Upper lobe of left lung (tissue), 6 donors: ENCODE measurements around the gene HOXC6. TPM values are rescaled to one million over a fixed set of nuclear protein-coding genes. Genes with fewer than 3 reads are reported as not detected.

Experiments
- ATAC-seq, 2 donors: fragments of 200-7000 bp; cut with Tn5 transposase; one replicate each; pipeline ENCODE4 v1.9.1; 2022; ENCODE audit warnings: mild to moderate bottlenecking in 2 of 2, moderate library complexity in 2 of 2; ENCODE audit not compliant: low FRiP score in 2 of 2
- DNase-seq, 2 donors: peaks; one replicate each; pipeline ENCODE4 v3.0.0-alpha.2; 2019 to 2020
- H3K27ac ChIP-seq, 4 donors: fragments of 200-600 bp; sonication (generic); one replicate each; pipeline ENCODE4 v1.5.1; 2016 to 2019
- H3K27me3 ChIP-seq, 4 donors: fragments of 200-600 bp; sonication (generic); one replicate each; pipeline ENCODE4 v1.5.1; 2017 to 2019
- H3K36me3 ChIP-seq, 4 donors: fragments of 200-600 bp; sonication (generic); one replicate each; pipeline ENCODE4 v1.5.1; 2016 to 2019
- H3K4me1 ChIP-seq, 4 donors: fragments of 200-600 bp; sonication (generic); one replicate each; pipeline ENCODE4 v1.5.1; 2018 to 2019
- H3K4me3 ChIP-seq, 4 donors: fragments of 200-600 bp; sonication (generic); one replicate each; pipeline ENCODE4 v1.5.1; 2017 to 2019; ENCODE audit warnings: mild to moderate bottlenecking in 2 of 4, moderate library complexity in 1 of 4
- H3K9me3 ChIP-seq, 4 donors: fragments of 200-600 bp; sonication (generic); one replicate each; pipeline ENCODE4 v1.5.1; 2018 to 2019
- EP300 ChIP-seq, 4 donors: sonication (generic); formaldehyde crosslinking; IDR thresholded peaks; one replicate each; pipeline ENCODE4 v1.5.1; 2017; ENCODE audit warnings: antibody characterized with exemption in 4 of 4, control low read depth in 2 of 4
- POLR2A ChIP-seq, 4 donors: fragments of 450-650 bp; IDR thresholded peaks; one replicate each; pipeline ENCODE4 v1.5.1; 2016 to 2017; ENCODE audit warnings: antibody characterized with exemption in 4 of 4, mild to moderate bottlenecking in 2 of 4
- POLR2AphosphoS5 ChIP-seq, 2 donors: sonication (generic); formaldehyde crosslinking; IDR thresholded peaks; one replicate each; pipeline ENCODE4 v1.5.1; 2017; ENCODE audit warnings: antibody characterized with exemption in 2 of 2
- WGBS, 2 donors: methylation state at CpG; one replicate each; pipeline ENCODE4 v1.1.5; 2017 to 2018; 5-methylcytosine and 5-hydroxymethylcytosine counted together
- total RNA-seq, 6 donors: library from RNA; depleted of rRNA in 4 of 6; stranded (reverse); fragments of >200 nt in 4 of 6; gene quantifications; one replicate each; pipeline versions ENCODE4 v1.1.0 to v1.2.1, GENCODE V29; 2016 to 2021
- TF ChIP-seq, protein P1 (sequence below), 6 experiments: fragments of 450-650 bp in 4 of 6; fragments of 200-600 bp in 2 of 6; sonication (generic) in 2 of 6; IDR thresholded peaks; one replicate each; pipeline ENCODE4 v1.5.1; 2016 to 2019; ENCODE audit warnings: antibody characterized with exemption in 6 of 6
- donor health status: DM: no; HTN: no; CAD: no; lungs with moderate emphysema.
- donor health status: DM: no; HTN: yes; CAD: no; lungs with severe emphysema.

The HOXC6 gene
- total RNA-seq, 6 donors from 2014 or later, result 0.40 to 0.92 TPM; not detected in 4

- H3K27ac ChIP-seq, result no peak overlapping the region
- no peak for TF ChIP-seq POLR2A (IDR thresholded peaks at IDR 0.05)
- TF ChIP-seq EP300 (IDR thresholded peaks at IDR 0.05), result no peak
- TF ChIP-seq, protein P1, sequence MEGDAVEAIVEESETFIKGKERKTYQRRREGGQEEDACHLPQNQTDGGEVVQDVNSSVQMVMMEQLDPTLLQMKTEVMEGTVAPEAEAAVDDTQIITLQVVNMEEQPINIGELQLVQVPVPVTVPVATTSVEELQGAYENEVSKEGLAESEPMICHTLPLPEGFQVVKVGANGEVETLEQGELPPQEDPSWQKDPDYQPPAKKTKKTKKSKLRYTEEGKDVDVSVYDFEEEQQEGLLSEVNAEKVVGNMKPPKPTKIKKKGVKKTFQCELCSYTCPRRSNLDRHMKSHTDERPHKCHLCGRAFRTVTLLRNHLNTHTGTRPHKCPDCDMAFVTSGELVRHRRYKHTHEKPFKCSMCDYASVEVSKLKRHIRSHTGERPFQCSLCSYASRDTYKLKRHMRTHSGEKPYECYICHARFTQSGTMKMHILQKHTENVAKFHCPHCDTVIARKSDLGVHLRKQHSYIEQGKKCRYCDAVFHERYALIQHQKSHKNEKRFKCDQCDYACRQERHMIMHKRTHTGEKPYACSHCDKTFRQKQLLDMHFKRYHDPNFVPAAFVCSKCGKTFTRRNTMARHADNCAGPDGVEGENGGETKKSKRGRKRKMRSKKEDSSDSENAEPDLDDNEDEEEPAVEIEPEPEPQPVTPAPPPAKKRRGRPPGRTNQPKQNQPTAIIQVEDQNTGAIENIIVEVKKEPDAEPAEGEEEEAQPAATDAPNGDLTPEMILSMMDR (IDR thresholded peaks at IDR 0.05), result no peak
- no peak for TF ChIP-seq POLR2AphosphoS5 (IDR thresholded peaks at IDR 0.05)
- peaks cover 12 to 36% (median 12%) of the 10 kb centered on the region in 4 donors for H3K4me1 ChIP-seq
- no peaks in the 10 kb centered on the region for H3K36me3 ChIP-seq
- peak in 1 of 2 donors; percentile 67 for ATAC-seq
- H3K9me3 ChIP-seq, result peaks cover 0 to 10% (median 7%) of the 10 kb centered on the region in 4 donors
- 3 to 6% methylated on average over 30 to 56 of the region's 61 CpGs for WGBS, 2 donors
- peak overlapping the region in 3 of 4 donors; percentile 10 to 31 (median 28) for H3K4me3 ChIP-seq
- DNase-seq, result peak in 1 of 2 donors; percentile 84
- H3K27me3 ChIP-seq, result peaks cover 0 to 80% (median 40%) of the 10 kb centered on the region in 4 donors
Observed at GRCh38 chr12:54033106-54033979, 5.1 kb downstream of the HOXC6 start.

DNA sequence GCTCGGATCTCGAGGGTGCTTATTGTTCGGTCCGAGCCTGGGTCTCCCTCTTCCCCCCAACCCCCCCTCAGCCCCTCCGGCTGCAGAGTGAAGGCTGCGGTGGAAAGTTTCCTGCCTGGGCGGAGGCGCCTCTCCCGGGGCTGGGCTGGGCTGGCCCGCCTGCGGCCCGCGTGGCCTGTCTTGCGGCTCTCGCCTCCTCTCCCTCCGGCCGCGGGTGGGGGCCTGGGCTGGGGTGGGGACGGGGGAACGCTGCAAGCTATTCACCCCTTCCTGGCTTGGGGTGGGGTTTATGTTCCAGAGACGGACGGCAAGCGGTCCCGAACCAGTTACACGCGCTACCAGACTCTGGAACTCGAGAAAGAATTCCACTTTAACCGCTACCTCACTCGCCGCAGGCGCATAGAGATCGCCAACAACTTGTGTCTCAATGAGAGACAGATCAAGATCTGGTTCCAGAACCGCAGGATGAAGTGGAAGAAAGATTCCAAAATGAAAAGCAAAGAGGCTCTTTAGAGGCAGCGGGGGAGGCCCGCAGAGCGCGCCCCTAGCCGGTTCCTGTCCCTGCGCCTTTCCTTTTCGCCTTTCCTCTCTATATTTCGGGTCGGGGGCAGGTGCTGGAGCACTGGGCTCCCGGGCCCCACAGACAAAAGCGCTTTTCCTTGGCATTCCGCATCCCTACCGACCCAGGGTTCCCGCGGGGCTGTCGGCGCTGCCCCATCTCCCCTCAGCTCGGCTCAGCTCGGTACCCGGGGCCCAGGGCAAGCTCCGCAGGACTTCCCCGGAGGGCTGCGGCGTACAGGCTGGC, 5.9 kb downstream of the HOXC6 start:
- peak in 1 of 2 donors; percentile 68 for ATAC-seq
- Histone ChIP-seq H3K27me3 (peaks cover 0 to 72% (median 37%) of the 10 kb centered on the region in 4 donors), H3K4me3 (peak overlapping the region in 2 of 4 donors; percentile 28 to 31)

DNA sequence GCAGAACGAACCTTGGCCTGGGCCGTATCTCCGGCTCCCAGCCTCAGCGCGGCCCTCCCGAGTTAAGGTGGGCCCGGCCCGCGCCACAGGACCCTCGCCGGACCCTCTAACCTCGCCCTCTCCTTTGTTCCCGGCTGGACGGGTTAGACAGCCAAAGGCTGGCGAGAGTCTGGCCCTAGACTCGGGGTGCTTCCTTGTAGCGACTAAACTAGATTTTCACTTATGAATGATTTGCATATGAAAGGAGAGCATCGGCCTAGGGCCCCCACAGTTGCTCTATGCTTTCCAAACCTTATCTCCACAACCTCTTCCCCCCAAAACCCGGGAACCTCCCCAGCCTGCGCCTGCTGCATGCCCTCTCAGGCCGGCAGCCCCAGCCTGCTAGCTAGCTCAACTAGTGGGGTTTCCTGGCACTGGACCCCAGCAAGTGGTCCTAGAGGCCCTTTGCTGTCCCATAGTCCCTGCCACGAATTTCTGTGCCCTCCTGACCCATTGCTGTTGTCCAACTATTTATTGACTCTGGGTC, 6.6 kb downstream of the HOXC6 start:
- TF ChIP-seq POLR2A (IDR thresholded peaks at IDR 0.05) (no peak), EP300 (IDR thresholded peaks at IDR 0.05) (no peak), POLR2AphosphoS5 (IDR thresholded peaks at IDR 0.05) (no peak)
- TF ChIP-seq, protein P1 (IDR thresholded peaks at IDR 0.05), result no peak
- Histone ChIP-seq H3K4me3 (no peak overlapping the region), H3K9me3 (peaks cover 0 to 10% (median 7%) of the 10 kb centered on the region in 4 donors), H3K27me3 (peaks cover 0 to 65% (median 35%) of the 10 kb centered on the region in 4 donors), H3K27ac (no peak overlapping the region), H3K4me1 (peaks cover 12 to 29% (median 12%) of the 10 kb centered on the region in 4 donors), H3K36me3 (no peaks in the 10 kb centered on the region)
- 51 to 52% methylated on average over 12 to 22 of the region's 22 CpGs for WGBS, 2 donors
- ATAC-seq, result no peak
- no peak for DNase-seq

More for the DNA sequence above, 5.9 kb downstream of the HOXC6 start:
- Histone ChIP-seq H3K9me3 (peaks cover 0 to 10% (median 7%) of the 10 kb centered on the region in 4 donors), H3K4me1 (peaks cover 12 to 35% (median 12%) of the 10 kb centered on the region in 4 donors), H3K27ac (no peak overlapping the region), H3K36me3 (no peaks in the 10 kb centered on the region)
- WGBS, 2 donors, result 18 to 24% methylated on average over 28 to 44 of the region's 57 CpGs
- TF ChIP-seq POLR2AphosphoS5 (IDR thresholded peaks at IDR 0.05) (no peak), EP300 (IDR thresholded peaks at IDR 0.05) (no peak)
- TF ChIP-seq, protein P1 (IDR thresholded peaks at IDR 0.05), result no peak
- peak in 1 of 2 donors; percentile 86 for DNase-seq

- no peak overlapping the region for H3K4me3 ChIP-seq
- peaks cover 0 to 10% (median 7%) of the 10 kb centered on the region in 4 donors for H3K9me3 ChIP-seq
- H3K27me3 ChIP-seq, result peaks cover 0 to 58% (median 31%) of the 10 kb centered on the region in 4 donors
- peaks cover 12 to 28% (median 12%) of the 10 kb centered on the region in 4 donors for H3K4me1 ChIP-seq
- no peak overlapping the region for H3K27ac ChIP-seq
- 76 to 78% methylated on average over 5 to 6 of the region's 6 CpGs for WGBS, 2 donors
- ATAC-seq (no peak), DNase-seq (peak in 1 of 2 donors; percentile 24)
- no peaks in the 10 kb centered on the region for H3K36me3 ChIP-seq
- TF ChIP-seq, protein P1 (IDR thresholded peaks at IDR 0.05), result no peak
- no peak for TF ChIP-seq POLR2A (IDR thresholded peaks at IDR 0.05)
- no peak for TF ChIP-seq POLR2AphosphoS5 (IDR thresholded peaks at IDR 0.05)
- TF ChIP-seq EP300 (IDR thresholded peaks at IDR 0.05), result no peak
Observed at GRCh38 chr12:54035568-54036264, 7.5 kb downstream of the HOXC6 start.
